SJSA1 (cell line): ENCODE results near the gene SCGB1D4. TPM values are rescaled to one million over a fixed set of nuclear protein-coding genes. Genes with fewer than 3 reads are reported as not detected.
"Not testable (repeated sequence)": the region's sequence is repeated elsewhere in the genome, so short reads cannot be mapped to it uniquely, and the experiment has no call there.

Source experiments
- DNase-seq, 2 experiments: peaks; one replicate each; pipeline ENCODE4 v3.0.0-alpha.2; 2015 to 2020; ENCODE audit warnings: low spot score in 2 of 2, low read depth in 1 of 2
- H3K27ac ChIP-seq: fragments of 250-450 bp; sonication (Bioruptor Pico); 2 replicates; pipeline ENCODE4 v1.5.1; 2020; ENCODE audit warnings: mild to moderate bottlenecking, moderate library complexity
- H3K27me3 ChIP-seq: fragments of 250-450 bp; sonication (Bioruptor Pico); replicated peaks from 2 replicates; pipeline ENCODE4 v1.5.1; 2020; ENCODE audit warnings: mild to moderate bottlenecking, moderate library complexity
- H3K36me3 ChIP-seq: fragments of 250-450 bp; sonication (Bioruptor Pico); 2 replicates; pipeline ENCODE4 v1.5.1; 2020; ENCODE audit warnings: mild to moderate bottlenecking
- H3K4me1 ChIP-seq: fragments of 250-450 bp; sonication (Bioruptor Pico); replicated peaks from 2 replicates; pipeline ENCODE4 v1.6.1; 2021; ENCODE audit warnings: mild to moderate bottlenecking
- H3K4me3 ChIP-seq: fragments of 250-450 bp; sonication (Bioruptor Pico); 2 replicates; pipeline ENCODE4 v1.5.1; 2020; ENCODE audit warnings: mild to moderate bottlenecking
- H3K9me3 ChIP-seq: fragments of 250-450 bp; sonication (Bioruptor Pico); replicated peaks from 2 replicates; pipeline ENCODE4 v1.5.1; 2020; ENCODE audit warnings: mild to moderate bottlenecking
- total RNA-seq: library from RNA; depleted of rRNA; stranded (reverse); fragments of >200 nt; shearing (Covaris generic); gene quantifications from 2 replicates; pipeline ENCODE4 v1.2.3, GENCODE V29; 2014

Gene SCGB1D4
- total RNA-seq, 1 experiment from 2014 or later = not detected

GRCh38 chr11:62325781-62326180 lies 26.9 kb upstream of the SCGB1D4 start:
- H3K27ac ChIP-seq, H3K4me1 ChIP-seq, H3K4me3 ChIP-seq, H3K36me3 ChIP-seq, DNase-seq, H3K9me3 ChIP-seq: not testable (repeated sequence)
- H3K27me3 ChIP-seq = peaks cover 39% of the 10 kb centered on the region

- Histone ChIP-seq H3K4me3 (no peak overlapping the region), H3K4me1 (no peaks in the 10 kb centered on the region), H3K9me3 (no peaks in the 10 kb centered on the region), H3K27me3 (peaks cover 31% of the 10 kb centered on the region), H3K36me3 (no peaks in the 10 kb centered on the region), H3K27ac (no peak overlapping the region)
- peak; percentile 16 to 55 for DNase-seq
Observed at GRCh38 chr11:62324731-62325556, 26.1 kb upstream of the SCGB1D4 start.

GRCh38 chr11:62322524-62322923 lies 23.6 kb upstream of the SCGB1D4 start:
- Histone ChIP-seq H3K4me1 (no peaks in the 10 kb centered on the region), H3K9me3 (no peaks in the 10 kb centered on the region)

DNA sequence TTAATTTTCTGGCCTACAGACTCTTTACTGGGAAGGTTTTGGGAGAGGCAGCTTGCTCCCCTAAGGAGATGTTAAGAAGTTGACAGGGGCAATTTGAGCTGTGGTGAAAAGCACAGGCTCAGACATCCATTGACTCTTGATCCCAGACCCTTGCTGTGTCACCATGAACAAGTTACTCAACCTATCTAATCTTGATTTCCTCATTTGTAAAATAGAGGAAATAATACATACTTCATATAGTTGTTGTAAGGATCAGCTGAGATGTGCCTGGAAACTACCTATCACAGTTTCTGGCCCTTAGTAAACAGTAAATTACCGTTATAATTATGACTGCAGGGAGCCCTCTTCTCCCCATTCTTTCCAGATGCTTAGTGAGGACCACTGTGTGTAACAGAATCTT lies 16.6 kb upstream of the SCGB1D4 start:
- DNase-seq = no peak
- H3K4me1 ChIP-seq = no peaks in the 10 kb centered on the region
- H3K27me3 ChIP-seq = peaks cover 55% of the 10 kb centered on the region
- H3K4me3 ChIP-seq = no peak overlapping the region
- H3K9me3 ChIP-seq = no peaks in the 10 kb centered on the region
- no peaks in the 10 kb centered on the region for H3K36me3 ChIP-seq
- H3K27ac ChIP-seq = no peak overlapping the region

More at GRCh38 chr11:62322524-62322923, 23.6 kb upstream of the SCGB1D4 start:
- Histone ChIP-seq H3K36me3 (no peaks in the 10 kb centered on the region), H3K27me3 (peaks cover 36% of the 10 kb centered on the region), H3K4me3 (no peak overlapping the region), H3K27ac (no peak overlapping the region)
- DNase-seq = no peak

GRCh38 chr11:62309991-62310390 lies 11.1 kb upstream of the SCGB1D4 start:
- Histone ChIP-seq H3K27ac (no peak overlapping the region), H3K4me3 (no peak overlapping the region), H3K9me3 (no peaks in the 10 kb centered on the region), H3K4me1 (no peaks in the 10 kb centered on the region), H3K36me3 (no peaks in the 10 kb centered on the region), H3K27me3 (peaks cover 33% of the 10 kb centered on the region)
- no peak for DNase-seq

- H3K36me3 ChIP-seq = no peaks in the 10 kb centered on the region
- no peak overlapping the region for H3K4me3 ChIP-seq
- H3K27me3 ChIP-seq = peaks cover 37% of the 10 kb centered on the region
- H3K4me1 ChIP-seq = no peaks in the 10 kb centered on the region
- H3K9me3 ChIP-seq = no peaks in the 10 kb centered on the region
- no peak for DNase-seq
- H3K27ac ChIP-seq = no peak overlapping the region
Observed at GRCh38 chr11:62307950-62308349, 9.1 kb upstream of the SCGB1D4 start.

DNA sequence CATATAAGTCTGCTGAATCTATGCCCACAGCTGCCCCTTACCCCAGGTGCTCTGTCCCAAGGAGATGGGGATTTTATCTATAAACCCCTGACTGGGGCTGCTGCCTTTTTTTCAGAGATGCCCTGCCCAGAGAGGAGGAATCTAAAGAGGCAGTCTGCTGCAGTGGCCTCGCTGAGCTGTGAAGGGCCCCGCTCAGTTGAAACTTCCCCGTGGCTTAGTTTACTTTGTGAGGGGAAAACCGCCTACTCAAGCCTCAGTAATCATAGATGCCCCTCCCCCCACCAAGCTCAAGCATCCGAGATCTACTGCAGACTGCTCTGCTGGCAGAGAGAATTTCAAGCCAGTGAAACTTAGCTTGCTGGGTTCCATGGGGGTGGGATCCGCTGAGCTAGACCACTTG lies 7.4 kb upstream of the SCGB1D4 start:
- Histone ChIP-seq H3K36me3 (no peaks in the 10 kb centered on the region), H3K9me3 (no peaks in the 10 kb centered on the region), H3K4me3 (no peak overlapping the region), H3K27ac (no peak overlapping the region), H3K4me1 (no peaks in the 10 kb centered on the region), H3K27me3 (peaks cover 46% of the 10 kb centered on the region)
- no peak for DNase-seq

DNA sequence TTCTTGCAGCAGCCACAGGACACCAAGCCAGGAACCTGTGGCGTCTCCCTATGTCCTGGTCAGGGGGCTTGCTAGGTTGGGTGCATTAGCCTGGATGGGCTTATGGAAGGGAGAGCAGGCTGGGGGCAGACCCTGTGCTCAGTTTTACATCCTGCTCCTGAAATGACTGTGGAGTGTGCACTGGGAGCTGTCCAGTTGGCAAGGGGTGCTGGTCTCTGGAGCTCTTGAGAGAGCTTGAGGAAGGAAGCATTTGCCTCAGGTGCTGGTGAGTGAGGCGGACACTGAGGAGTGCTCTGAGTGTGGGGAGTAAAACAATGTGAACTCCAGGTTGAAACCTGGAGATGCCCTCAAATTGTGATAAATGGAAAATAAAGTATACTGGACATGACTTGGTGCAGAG lies 3.4 kb downstream of the SCGB1D4 start:
- Histone ChIP-seq H3K27me3 (peaks cover 31% of the 10 kb centered on the region), H3K4me3 (no peak overlapping the region), H3K36me3 (no peaks in the 10 kb centered on the region), H3K4me1 (no peaks in the 10 kb centered on the region), H3K9me3 (no peaks in the 10 kb centered on the region), H3K27ac (no peak overlapping the region)
- DNase-seq = no peak

DNA sequence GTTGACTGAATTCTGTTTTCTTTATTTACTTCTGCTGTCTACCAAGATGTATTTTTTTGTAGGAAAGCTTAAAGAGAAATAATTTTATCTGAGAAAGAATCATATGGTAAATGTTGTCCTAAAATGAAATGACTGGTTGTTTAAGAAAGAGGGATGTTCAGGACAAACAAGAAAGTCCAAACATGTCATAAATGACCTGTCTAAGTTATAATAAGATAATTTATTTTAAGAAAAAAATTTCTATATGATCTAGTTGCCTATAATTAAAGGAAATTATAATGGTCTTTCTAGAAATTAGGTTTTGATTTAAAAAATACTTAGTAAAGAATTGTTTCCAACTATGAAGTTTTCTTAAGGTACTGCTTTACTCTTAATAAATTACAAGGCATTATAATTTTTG lies 18.4 kb downstream of the SCGB1D4 start:
- no peak overlapping the region for H3K4me3 ChIP-seq
- H3K27ac ChIP-seq = no peak overlapping the region
- no peaks in the 10 kb centered on the region for H3K36me3 ChIP-seq
- no peak for DNase-seq
- H3K4me1 ChIP-seq = no peaks in the 10 kb centered on the region
- peaks cover 8% of the 10 kb centered on the region for H3K9me3 ChIP-seq
- no peaks in the 10 kb centered on the region; the same call in 1 of the 2 replicates for H3K27me3 ChIP-seq

GRCh38 chr11:62273789-62274275 lies 25.0 kb downstream of the SCGB1D4 start:
- DNase-seq = no peak
- H3K36me3 ChIP-seq = no peaks in the 10 kb centered on the region
- H3K4me1 ChIP-seq = no peaks in the 10 kb centered on the region
- H3K9me3 ChIP-seq = 0 out of 2 replicates have a peak, but pooled peaks cover 2% of the 10 kb centered on the region
- peaks cover 3% of the 10 kb centered on the region for H3K27me3 ChIP-seq
- H3K27ac ChIP-seq = no peak overlapping the region
- no peak overlapping the region for H3K4me3 ChIP-seq

DNA sequence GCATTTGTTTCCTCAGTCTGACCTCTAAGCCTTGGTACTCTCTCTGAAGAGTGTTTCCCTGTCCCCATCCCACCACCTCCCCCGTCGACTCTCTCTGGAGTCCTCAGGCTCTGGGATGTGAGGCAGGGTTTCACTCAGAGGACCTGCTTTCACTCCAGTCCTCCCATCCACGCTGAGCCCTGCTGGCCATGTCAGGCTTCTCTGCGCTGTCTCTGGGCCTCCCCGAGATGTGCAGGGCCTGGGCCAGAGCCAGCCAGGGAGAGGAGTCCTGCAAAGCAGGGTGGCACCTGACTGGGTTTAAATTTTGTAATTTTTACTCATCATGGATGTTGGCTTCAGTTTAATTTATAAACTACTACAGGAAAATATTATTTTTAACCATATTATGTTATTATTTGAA lies 25.6 kb downstream of the SCGB1D4 start:
- no peak for DNase-seq
- no peaks in the 10 kb centered on the region for H3K4me1 ChIP-seq
- no peak overlapping the region for H3K27ac ChIP-seq
- no peak overlapping the region for H3K4me3 ChIP-seq
- H3K27me3 ChIP-seq = peaks cover 3% of the 10 kb centered on the region
- H3K9me3 ChIP-seq = 0 out of 2 replicates have a peak, but pooled peaks cover 2% of the 10 kb centered on the region
- H3K36me3 ChIP-seq = no peaks in the 10 kb centered on the region

DNA sequence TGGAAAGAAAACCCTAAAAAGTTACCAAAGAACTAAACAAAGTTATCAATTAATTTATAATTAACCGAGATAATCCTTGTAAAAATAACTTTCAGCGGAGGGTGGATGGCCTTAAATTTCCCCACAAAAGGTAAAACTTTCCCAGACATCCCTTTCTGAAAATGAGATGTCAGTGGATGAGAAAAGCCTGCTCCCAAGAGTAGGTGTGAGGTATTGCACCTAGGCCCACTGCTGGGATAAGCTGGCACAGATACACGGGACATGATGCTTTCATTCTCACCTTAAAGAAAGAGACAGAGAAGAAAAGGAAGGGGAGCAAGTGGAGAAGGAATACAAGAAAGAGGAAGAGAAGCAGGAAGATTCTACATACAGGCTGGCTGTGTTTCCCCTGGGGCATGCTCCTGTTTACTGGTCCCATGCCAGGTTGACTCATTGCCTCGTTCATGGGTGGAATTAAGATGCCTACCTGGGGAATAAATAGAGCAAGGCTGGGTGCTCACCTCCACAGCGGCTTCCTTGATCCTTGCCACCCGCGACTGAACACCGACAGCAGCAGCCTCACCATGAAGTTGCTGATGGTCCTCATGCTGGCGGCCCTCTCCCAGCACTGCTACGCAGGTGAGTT lies 29.1 kb downstream of the SCGB1D4 start, which contains the start of gene SCGB2A2:
Gene SCGB2A2 (plus strand): TSS at position 505 of the 625 bp plus-strand sequence. CDS start 59 bp downstream, at position 564.
- H3K4me1 ChIP-seq = no peaks in the 10 kb centered on the region
- H3K9me3 ChIP-seq = no peaks in the 10 kb centered on the region
- peaks cover 3% of the 10 kb centered on the region for H3K27me3 ChIP-seq
- H3K36me3 ChIP-seq = no peaks in the 10 kb centered on the region
- no peak within 1 kb of the TSS for H3K27ac ChIP-seq
- H3K4me3 ChIP-seq = no peak within 1 kb of the TSS
- DNase-seq = no peak

- Histone ChIP-seq H3K27ac (no peak overlapping the region), H3K4me1 (no peaks in the 10 kb centered on the region), H3K27me3 (peaks cover 3% of the 10 kb centered on the region; the same call in 1 of the 2 replicates), H3K9me3 (no peaks in the 10 kb centered on the region), H3K4me3 (no peak overlapping the region), H3K36me3 (no peaks in the 10 kb centered on the region)
- DNase-seq = no peak
Observed at GRCh38 chr11:62267576-62267975, 31.3 kb downstream of the SCGB1D4 start.

GRCh38 chr11:62267050-62267449 lies 31.8 kb downstream of the SCGB1D4 start:
- Histone ChIP-seq H3K36me3 (no peaks in the 10 kb centered on the region), H3K27ac (no peak overlapping the region), H3K27me3 (peaks cover 3% of the 10 kb centered on the region; the same call in 1 of the 2 replicates), H3K4me3 (no peak overlapping the region), H3K9me3 (no peaks in the 10 kb centered on the region), H3K4me1 (no peaks in the 10 kb centered on the region)
- DNase-seq = no peak
